AG09309 (cell line): ENCODE data around the gene UBE2D2.
A peak's percentile ranks its signal among the peaks of the same experiment; 100 is the strongest.

ENCODE experiments used
- DNase-seq: peaks from one replicate; pipeline ENCODE4 v3.0.0-alpha.2; 2010; ENCODE audit warnings: low read depth
- H3K4me3 ChIP-seq: 2 replicates; pipeline ENCODE4 v1.5.1; 2011; ENCODE audit warnings: mild to moderate bottlenecking, low read depth, low read length, moderate library complexity; ENCODE audit not compliant: control insufficient read depth
- TF ChIP-seq, protein P1 (sequence below): IDR thresholded peaks from 2 replicates; pipeline ENCODE4 v1.5.1; 2011; ENCODE audit warnings: mild to moderate bottlenecking, low read depth, low read length, inconsistent platforms; ENCODE audit not compliant: insufficient read depth, control insufficient read depth; ENCODE audit errors: missing control alignments

Gene UBE2D2

GRCh38 chr5:139655727-139656271, 94.7 kb downstream of the UBE2D2 start:
- peak overlapping the region; percentile 7; the same call in 1 of the 2 replicates for H3K4me3 ChIP-seq
- DNase-seq = no peak
- TF ChIP-seq, protein P1, sequence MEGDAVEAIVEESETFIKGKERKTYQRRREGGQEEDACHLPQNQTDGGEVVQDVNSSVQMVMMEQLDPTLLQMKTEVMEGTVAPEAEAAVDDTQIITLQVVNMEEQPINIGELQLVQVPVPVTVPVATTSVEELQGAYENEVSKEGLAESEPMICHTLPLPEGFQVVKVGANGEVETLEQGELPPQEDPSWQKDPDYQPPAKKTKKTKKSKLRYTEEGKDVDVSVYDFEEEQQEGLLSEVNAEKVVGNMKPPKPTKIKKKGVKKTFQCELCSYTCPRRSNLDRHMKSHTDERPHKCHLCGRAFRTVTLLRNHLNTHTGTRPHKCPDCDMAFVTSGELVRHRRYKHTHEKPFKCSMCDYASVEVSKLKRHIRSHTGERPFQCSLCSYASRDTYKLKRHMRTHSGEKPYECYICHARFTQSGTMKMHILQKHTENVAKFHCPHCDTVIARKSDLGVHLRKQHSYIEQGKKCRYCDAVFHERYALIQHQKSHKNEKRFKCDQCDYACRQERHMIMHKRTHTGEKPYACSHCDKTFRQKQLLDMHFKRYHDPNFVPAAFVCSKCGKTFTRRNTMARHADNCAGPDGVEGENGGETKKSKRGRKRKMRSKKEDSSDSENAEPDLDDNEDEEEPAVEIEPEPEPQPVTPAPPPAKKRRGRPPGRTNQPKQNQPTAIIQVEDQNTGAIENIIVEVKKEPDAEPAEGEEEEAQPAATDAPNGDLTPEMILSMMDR = no peak

- TF ChIP-seq, protein P1 = no peak
- no peak overlapping the region for H3K4me3 ChIP-seq
- DNase-seq = no peak
Measured at GRCh38 chr5:139657363-139658321, 96.5 kb downstream of the UBE2D2 start.

DNA sequence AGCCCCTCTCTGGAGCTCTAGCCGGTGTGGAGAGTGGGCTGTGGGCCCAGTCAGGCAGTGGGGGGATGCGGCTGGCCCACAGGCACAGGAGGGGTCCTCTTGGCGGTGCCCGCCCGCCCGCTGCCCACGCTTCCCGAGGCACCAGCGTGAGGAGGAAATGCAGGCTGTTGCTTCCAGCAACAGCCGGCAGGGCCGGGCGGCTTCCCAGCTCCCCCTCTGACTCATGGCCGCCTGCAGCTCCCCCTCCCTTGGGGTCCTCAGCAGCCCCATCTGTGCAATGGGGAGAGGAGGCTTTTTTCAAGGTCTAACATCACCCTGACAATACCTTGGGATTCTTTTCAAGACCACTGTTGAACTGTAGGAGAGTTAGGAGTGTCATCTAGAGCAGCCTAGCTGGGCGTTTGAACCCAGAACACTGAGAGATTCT, 97.4 kb downstream of the UBE2D2 start:
- H3K4me3 ChIP-seq = no peak overlapping the region
- TF ChIP-seq, protein P1 = peak; percentile 21
- no peak for DNase-seq

- H3K4me3 ChIP-seq = peak overlapping the region; percentile 34
- DNase-seq = no peak
- TF ChIP-seq, protein P1 = no peak
Measured at GRCh38 chr5:139658928-139659667, 98.0 kb downstream of the UBE2D2 start.

DNA sequence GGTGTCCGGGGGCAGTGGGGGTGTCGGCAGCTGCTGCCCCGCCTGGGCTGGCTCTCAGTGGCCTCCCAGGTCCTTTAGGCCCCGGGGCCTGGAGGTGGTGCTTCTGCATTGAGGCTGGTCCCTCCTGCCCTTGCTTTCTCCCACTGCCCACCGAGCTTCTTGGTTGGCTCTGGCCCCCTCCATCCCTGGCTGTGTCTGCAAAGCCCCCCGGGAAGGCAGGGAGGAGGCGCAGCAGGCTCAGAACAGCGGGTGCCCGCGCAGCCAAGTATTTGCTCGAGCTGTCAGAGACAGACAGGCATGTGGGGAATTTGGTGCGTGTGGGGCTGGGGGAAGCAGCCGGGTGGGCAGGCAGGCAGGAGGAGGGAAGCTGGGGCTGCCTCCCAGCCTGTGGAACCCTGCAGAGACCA, 98.6 kb downstream of the UBE2D2 start:
- H3K4me3 ChIP-seq = peak overlapping the region; percentile 34
- DNase-seq = no peak
- TF ChIP-seq, protein P1 = no peak

DNA sequence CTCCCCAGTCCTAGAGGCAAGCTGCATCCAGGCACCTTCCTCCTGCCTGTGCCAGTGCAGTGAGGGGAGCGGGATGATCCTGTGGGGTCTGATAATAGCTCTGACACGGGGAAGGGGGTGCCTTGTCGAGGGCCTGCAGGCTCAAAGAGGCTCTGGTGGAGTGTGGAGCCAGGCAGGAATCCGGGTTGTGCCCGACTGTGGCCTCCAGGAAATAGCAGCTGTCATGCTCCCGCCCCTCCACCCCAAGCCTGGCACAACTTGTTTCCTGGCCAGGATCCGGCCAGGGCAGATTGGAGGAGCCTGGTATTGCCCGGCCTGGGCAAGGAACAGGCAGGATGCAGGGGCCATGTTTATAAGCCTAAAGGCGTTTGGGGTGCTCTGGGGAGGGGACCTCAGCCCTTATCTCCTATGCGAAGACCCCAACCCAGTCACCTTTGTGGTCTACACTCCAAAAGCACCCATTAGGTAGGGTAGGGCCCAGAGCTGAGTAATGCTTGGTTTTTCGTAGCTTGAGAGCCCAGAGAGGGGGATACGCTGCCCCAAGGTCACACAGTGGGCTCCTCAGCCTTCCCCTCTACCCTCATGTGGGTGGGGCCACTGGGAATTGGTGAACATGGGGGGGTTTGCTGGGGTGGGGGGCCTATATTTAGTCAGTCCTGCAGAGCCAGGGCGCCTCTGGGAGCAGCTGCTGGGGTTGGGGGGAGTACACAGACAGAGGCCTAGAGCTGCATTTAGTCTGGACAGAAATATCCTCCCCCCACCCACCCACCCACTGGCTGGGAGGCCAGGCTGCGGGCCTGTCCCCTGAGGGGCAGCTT, 99.2 kb downstream of the UBE2D2 start:
- DNase-seq = no peak
- TF ChIP-seq, protein P1 = no peak
- peak overlapping the region; percentile 34 for H3K4me3 ChIP-seq
